ENCODE measurements around the gene RABGAP1.

- TF ChIP-seq CTCF (IDR thresholded peaks at IDR 0.05; ENCODE audit: low read depth, low read length, missing input control) (no peak), RXRA (IDR thresholded peaks at IDR 0.05) (no peak), TAF1 (conservative IDR thresholded peaks at IDR 0.05) (no peak), EGR1 (IDR thresholded peaks at IDR 0.05; ENCODE audit: low read depth in 2 of 2) (no peak), RAD21 (IDR thresholded peaks at IDR 0.05) (no peak), REST (IDR thresholded peaks at IDR 0.05) (no peak), YY1 (IDR thresholded peaks at IDR 0.05) (no peak), MAX (IDR thresholded peaks at IDR 0.05) (no peak), ATF3 (IDR thresholded peaks at IDR 0.05) (no peak), FOXA1 (IDR thresholded peaks at IDR 0.05) (no peak), HNF4G (IDR thresholded peaks at IDR 0.05) (no peak)
These were observed 10.9 kb upstream of the RABGAP1 start for GRCh38 chr9:122929796-122930354.
